DOHH2 (cell line): ENCODE results near the gene RPS6KA4.

Source experiments
- H3F3A ChIP-seq: fragments of 200-600 bp; sonication (generic), shearing (Covaris generic); 2 replicates; pipeline ENCODE4 v1.6.0; 2016; ENCODE audit warnings: antibody characterized with exemption, mild to moderate bottlenecking; ENCODE audit not compliant: control insufficient read depth, insufficient read depth
- H3K27ac ChIP-seq: fragments of 200-600 bp; sonication (generic); 2 replicates; pipeline ENCODE4 v1.5.1; 2014; ENCODE audit warnings: low read depth, mild to moderate bottlenecking, low read length, moderate library complexity
- H3K27me3 ChIP-seq: fragments of 200-600 bp; sonication (generic); 2 replicates; pipeline ENCODE4 v1.6.1; 2014; ENCODE audit warnings: mild to moderate bottlenecking, low read length, mixed read lengths; ENCODE audit not compliant: control insufficient read depth
- H3K36me3 ChIP-seq: fragments of 200-600 bp; sonication (generic); 2 replicates; pipeline ENCODE4 v1.6.1; 2014; ENCODE audit warnings: mild to moderate bottlenecking, low read length, moderate library complexity, mixed read lengths; ENCODE audit not compliant: control insufficient read depth
- H3K4me1 ChIP-seq: fragments of 200-600 bp; sonication (generic); 2 replicates; pipeline ENCODE4 v1.6.1; 2014; ENCODE audit warnings: mild to moderate bottlenecking, low read length, mixed read lengths; ENCODE audit not compliant: control insufficient read depth
- H3K4me2 ChIP-seq: fragments of 200-600 bp; sonication (generic); 2 replicates; pipeline ENCODE4 v1.6.0; 2014; ENCODE audit warnings: mild to moderate bottlenecking, low read length, moderate library complexity
- H3K4me3 ChIP-seq: fragments of 200-600 bp; sonication (generic); 2 replicates; pipeline ENCODE4 v1.5.1; 2014; ENCODE audit warnings: mild to moderate bottlenecking, low read length, mixed read lengths
- H3K79me2 ChIP-seq: fragments of 200-600 bp; sonication (generic); 2 replicates; pipeline ENCODE4 v1.6.1; 2014; ENCODE audit warnings: mild to moderate bottlenecking, low read length, mixed read lengths; ENCODE audit not compliant: control insufficient read depth
- H3K9me2 ChIP-seq: fragments of 200-600 bp; sonication (generic); replicated peaks from 2 replicates; pipeline ENCODE4 v1.6.1; 2014; ENCODE audit warnings: mild to moderate bottlenecking, low read length, mixed read lengths; ENCODE audit not compliant: control insufficient read depth
- H3K9me3 ChIP-seq: fragments of 200-600 bp; sonication (generic); 2 replicates; pipeline ENCODE4 v1.6.1; 2014; ENCODE audit warnings: antibody characterized with exemption, low read length, mixed read lengths; ENCODE audit not compliant: control insufficient read depth, insufficient read depth
- H4K20me1 ChIP-seq: fragments of 200-600 bp; sonication (generic); 2 replicates; pipeline ENCODE4 v1.6.0; 2014; ENCODE audit warnings: low read depth, mild to moderate bottlenecking, antibody characterized with exemption, low read length, moderate library complexity; ENCODE audit not compliant: control insufficient read depth, insufficient read depth
- EZH2phosphoT487 ChIP-seq: fragments of 200-600 bp; sonication (generic); IDR thresholded peaks from 2 replicates; pipeline ENCODE4 v1.6.1; 2017; ENCODE audit warnings: borderline replicate concordance, mild to moderate bottlenecking, antibody characterized with exemption, low read length, moderate library complexity, mixed read lengths
- TF ChIP-seq, protein P1 (sequence below): fragments of 200-600 bp; sonication (generic); IDR thresholded peaks from one replicate; pipeline ENCODE4 v1.5.1; 2014; ENCODE audit warnings: antibody characterized with exemption, mild to moderate bottlenecking, low read depth, low read length; ENCODE audit not compliant: poor library complexity, severe bottlenecking

Gene RPS6KA4

GRCh38 chr11:64343767-64344559 is 15.0 kb upstream of the RPS6KA4 start:
- no peak for TF ChIP-seq EZH2phosphoT487
- TF ChIP-seq, protein P1, sequence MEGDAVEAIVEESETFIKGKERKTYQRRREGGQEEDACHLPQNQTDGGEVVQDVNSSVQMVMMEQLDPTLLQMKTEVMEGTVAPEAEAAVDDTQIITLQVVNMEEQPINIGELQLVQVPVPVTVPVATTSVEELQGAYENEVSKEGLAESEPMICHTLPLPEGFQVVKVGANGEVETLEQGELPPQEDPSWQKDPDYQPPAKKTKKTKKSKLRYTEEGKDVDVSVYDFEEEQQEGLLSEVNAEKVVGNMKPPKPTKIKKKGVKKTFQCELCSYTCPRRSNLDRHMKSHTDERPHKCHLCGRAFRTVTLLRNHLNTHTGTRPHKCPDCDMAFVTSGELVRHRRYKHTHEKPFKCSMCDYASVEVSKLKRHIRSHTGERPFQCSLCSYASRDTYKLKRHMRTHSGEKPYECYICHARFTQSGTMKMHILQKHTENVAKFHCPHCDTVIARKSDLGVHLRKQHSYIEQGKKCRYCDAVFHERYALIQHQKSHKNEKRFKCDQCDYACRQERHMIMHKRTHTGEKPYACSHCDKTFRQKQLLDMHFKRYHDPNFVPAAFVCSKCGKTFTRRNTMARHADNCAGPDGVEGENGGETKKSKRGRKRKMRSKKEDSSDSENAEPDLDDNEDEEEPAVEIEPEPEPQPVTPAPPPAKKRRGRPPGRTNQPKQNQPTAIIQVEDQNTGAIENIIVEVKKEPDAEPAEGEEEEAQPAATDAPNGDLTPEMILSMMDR = peak; percentile 35
- Histone ChIP-seq H3K79me2 (peaks cover 9% of the 10 kb centered on the region), H4K20me1 (peaks cover 8% of the 10 kb centered on the region; the same call in 1 of the 2 replicates), H3K9me2 (no peaks in the 10 kb centered on the region), H3K4me3 (no peak overlapping the region), H3F3A (no peaks in the 10 kb centered on the region; the same call in 1 of the 2 replicates), H3K36me3 (peaks cover 24% of the 10 kb centered on the region), H3K9me3 (no peaks in the 10 kb centered on the region), H3K27ac (no peak overlapping the region), H3K4me1 (peaks cover 30% of the 10 kb centered on the region), H3K27me3 (no peaks in the 10 kb centered on the region), H3K4me2 (no peak overlapping the region)

DNA sequence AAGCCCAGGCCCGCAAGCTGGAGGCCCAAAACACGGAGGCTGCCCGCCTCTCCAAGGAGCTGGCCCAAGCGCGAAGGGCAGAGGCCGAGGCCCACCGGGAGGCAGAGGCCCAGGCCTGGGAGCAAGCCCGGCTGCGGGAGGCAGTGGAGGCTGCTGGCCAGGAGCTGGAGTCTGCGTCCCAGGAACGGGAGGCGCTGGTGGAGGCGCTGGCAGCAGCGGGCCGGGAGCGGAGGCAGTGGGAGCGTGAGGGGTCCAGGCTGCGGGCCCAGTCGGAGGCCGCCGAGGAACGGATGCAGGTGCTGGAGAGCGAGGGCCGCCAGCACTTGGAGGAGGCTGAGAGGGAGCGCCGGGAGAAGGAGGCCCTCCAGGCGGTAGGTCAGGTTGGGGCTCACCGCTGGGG is 14.2 kb upstream of the RPS6KA4 start:
- Histone ChIP-seq H3K9me3 (no peaks in the 10 kb centered on the region), H3K27me3 (no peaks in the 10 kb centered on the region), H3K27ac (no peak overlapping the region)

GRCh38 chr11:64347193-64347867 is 11.6 kb upstream of the RPS6KA4 start:
- H3K36me3 ChIP-seq = peaks cover 18% of the 10 kb centered on the region
- no peaks in the 10 kb centered on the region for H3K79me2 ChIP-seq
- no peaks in the 10 kb centered on the region for H3K9me2 ChIP-seq
- no peak overlapping the region for H3K4me2 ChIP-seq
- no peak overlapping the region for H3K4me3 ChIP-seq
- H3K27me3 ChIP-seq = no peaks in the 10 kb centered on the region
- H3K4me1 ChIP-seq = peaks cover 4% of the 10 kb centered on the region
- H4K20me1 ChIP-seq = no peaks in the 10 kb centered on the region
- TF ChIP-seq EZH2phosphoT487 = no peak
- TF ChIP-seq, protein P1 = no peak
- no peaks in the 10 kb centered on the region for H3F3A ChIP-seq
- H3K9me3 ChIP-seq = no peaks in the 10 kb centered on the region
- no peak overlapping the region for H3K27ac ChIP-seq

More for the DNA sequence above, 14.2 kb upstream of the RPS6KA4 start:
- no peaks in the 10 kb centered on the region; the same call in 1 of the 2 replicates for H3F3A ChIP-seq
- H3K79me2 ChIP-seq = peaks cover under 1% of the 10 kb centered on the region
- no peak overlapping the region for H3K4me3 ChIP-seq
- peaks cover 8% of the 10 kb centered on the region; the same call in 1 of the 2 replicates for H4K20me1 ChIP-seq
- H3K4me1 ChIP-seq = peaks cover 22% of the 10 kb centered on the region
- H3K9me2 ChIP-seq = no peaks in the 10 kb centered on the region
- H3K36me3 ChIP-seq = peaks cover 22% of the 10 kb centered on the region
- H3K4me2 ChIP-seq = no peak overlapping the region
- TF ChIP-seq EZH2phosphoT487 = no peak
- TF ChIP-seq, protein P1 = no peak
